IMR-90 (cell line): Measurements from ENCODE around the gene RPP40. TPM values are rescaled to one million over a fixed set of nuclear protein-coding genes. Genes with fewer than 3 reads are reported as not detected.

ENCODE experiments used
- ATAC-seq: fragments of 200-7000 bp; cut with Tn5 transposase; 2 replicates; pipeline ENCODE4 v1.9.1; 2020; ENCODE audit warnings: low read depth, mild to moderate bottlenecking, moderate library complexity
- BruUV-seq: library from RNA; stranded (reverse); fragments of 400-500 nt; replicated peaks from 2 replicates; lab custom pipeline; 2021; lab: Mats Ljungman, UMichigan
- CTCF ChIA-PET: fragments of 300-600 bp; formaldehyde crosslinking; extraction: SDS; loops from one replicate; lab custom pipeline; 2021; ENCODE audit warnings: antibody characterized with exemption; lab: Yijun Ruan, JAX
- POLR2A ChIA-PET: fragments of 300-600 bp; sonication (Branson Sonifier 250); formaldehyde crosslinking; loops from one replicate; lab custom pipeline; 2022; ENCODE audit warnings: antibody characterized with exemption; ENCODE audit not compliant: unreplicated experiment; lab: Charles Lee
- DNase-seq: peaks from one replicate; pipeline ENCODE4 v3.0.0; 2013
- H2AFZ ChIP-seq: replicated peaks from 2 replicates; pipeline ENCODE3; 2013; ENCODE audit warnings: low read length, mild to moderate bottlenecking; ENCODE audit not compliant: poor library complexity
- H2AK5ac ChIP-seq: 2 replicates; pipeline ENCODE4 v1.6.1; 2013; ENCODE audit warnings: low read depth, low read length, inconsistent platforms
- H2AK9ac ChIP-seq: replicated peaks from 2 replicates; pipeline ENCODE3; 2013; ENCODE audit warnings: mild to moderate bottlenecking, low read depth, low read length, moderate library complexity; ENCODE audit not compliant: poor library complexity
- H2BK120ac ChIP-seq: 2 replicates; pipeline ENCODE4 v1.6.1; 2013; ENCODE audit warnings: low read depth, low read length, inconsistent platforms
- H2BK15ac ChIP-seq: 3 replicates; pipeline ENCODE4 v1.6.1; 2013; ENCODE audit warnings: low read depth, low read length, inconsistent platforms
- H2BK20ac ChIP-seq: 2 replicates; pipeline ENCODE4 v1.6.1; 2013; ENCODE audit warnings: low read depth, mild to moderate bottlenecking, inconsistent platforms, low read length, moderate library complexity
- H2BK5ac ChIP-seq: 2 replicates; pipeline ENCODE4 v1.6.1; 2013; ENCODE audit warnings: mild to moderate bottlenecking, low read depth, low read length, inconsistent platforms; ENCODE audit not compliant: poor library complexity, severe bottlenecking
- H3K14ac ChIP-seq: replicated peaks from 2 replicates; pipeline ENCODE4 v1.6.1; 2013; ENCODE audit warnings: low read depth, low read length, inconsistent platforms
- H3K18ac ChIP-seq: 2 replicates; pipeline ENCODE4 v1.6.1; 2013; ENCODE audit warnings: low read depth, low read length, control low read depth
- H3K23ac ChIP-seq: 2 replicates; pipeline ENCODE4 v1.6.1; 2013; ENCODE audit warnings: low read depth, low read length, inconsistent platforms
- H3K27ac ChIP-seq: 2 replicates; pipeline ENCODE4 v1.5.1; 2013; ENCODE audit warnings: mild to moderate bottlenecking, control low read depth, low read length; ENCODE audit not compliant: insufficient read depth
- H3K27me3 ChIP-seq: 2 replicates; pipeline ENCODE4 v1.6.1; 2013; ENCODE audit warnings: low read length; ENCODE audit not compliant: control insufficient read depth, insufficient read depth
- H3K36me3 ChIP-seq: 2 replicates; pipeline ENCODE4 v1.6.1; 2013; ENCODE audit warnings: low read length, mixed read lengths; ENCODE audit not compliant: control insufficient read depth, insufficient read depth
- H3K4ac ChIP-seq: 2 replicates; pipeline ENCODE4 v1.6.1; 2013; ENCODE audit warnings: low read depth, low read length, inconsistent platforms
- H3K4me1 ChIP-seq: 2 replicates; pipeline ENCODE4 v1.6.1; 2013; ENCODE audit warnings: low read length, mixed read lengths; ENCODE audit not compliant: control insufficient read depth, insufficient read depth
- H3K4me2 ChIP-seq: 2 replicates; pipeline ENCODE4 v1.6.1; 2013; ENCODE audit warnings: low read depth, mild to moderate bottlenecking, control low read depth, low read length, moderate library complexity
- H3K4me3 ChIP-seq: 2 replicates; pipeline ENCODE4 v1.5.1; 2013; ENCODE audit warnings: low read depth, mild to moderate bottlenecking, control low read depth, low read length, moderate library complexity; ENCODE audit not compliant: insufficient read depth
- H3K56ac ChIP-seq: 2 replicates; pipeline ENCODE4 v1.6.1; 2013; ENCODE audit warnings: low read length, inconsistent platforms; ENCODE audit not compliant: insufficient read depth; ENCODE audit errors: extremely low read depth
- H3K79me1 ChIP-seq, 2 experiments: 2 replicates each; pipeline ENCODE4 v1.6.1; 2013; ENCODE audit warnings: low read length in 2 of 2, inconsistent platforms in 1 of 2, low read depth in 1 of 2
- H3K9ac ChIP-seq: 2 replicates; pipeline ENCODE4 v1.6.1; 2013; ENCODE audit warnings: low read depth, low read length, control low read depth
- H3K9me1 ChIP-seq: 2 replicates; pipeline ENCODE4 v1.6.1; 2013; ENCODE audit warnings: low read length, inconsistent platforms; ENCODE audit not compliant: insufficient read depth
- H3K9me3 ChIP-seq: 2 replicates; pipeline ENCODE4 v1.6.1; 2013; ENCODE audit warnings: low read length; ENCODE audit not compliant: control insufficient read depth, insufficient read depth
- H4K20me1 ChIP-seq: 2 replicates; pipeline ENCODE4 v1.6.1; 2013; ENCODE audit warnings: low read length, inconsistent platforms; ENCODE audit not compliant: insufficient read depth
- H4K5ac ChIP-seq: 2 replicates; pipeline ENCODE4 v1.6.1; 2013; ENCODE audit warnings: mild to moderate bottlenecking, low read depth, low read length, control low read depth
- H4K8ac ChIP-seq, 2 experiments: 2 replicates each; pipeline ENCODE4 v1.6.1; 2013; ENCODE audit warnings: low read depth in 2 of 2, low read length in 2 of 2, control low read depth in 1 of 2, inconsistent platforms in 1 of 2
- H4K91ac ChIP-seq: 2 replicates; pipeline ENCODE4 v1.6.1; 2013; ENCODE audit warnings: low read depth, low read length, inconsistent platforms; ENCODE audit not compliant: insufficient read depth
- BHLHE40 ChIP-seq: fragments of 150-350 bp; IDR thresholded peaks from 2 replicates; pipeline ENCODE4 v1.6.1; 2016; ENCODE audit warnings: mild to moderate bottlenecking, low read depth, low read length
- CHD1 ChIP-seq: IDR thresholded peaks from 2 replicates; pipeline ENCODE4 v1.6.1; 2012; ENCODE audit warnings: low read depth, low read length, improper control_type of control experiment
- ELK1 ChIP-seq: fragments of 150-350 bp; IDR thresholded peaks from 2 replicates; pipeline ENCODE4 v1.6.1; 2016; ENCODE audit warnings: low read depth, mild to moderate bottlenecking, low read length, moderate library complexity, borderline replicate concordance
- FOS ChIP-seq: fragments of 150-350 bp; IDR thresholded peaks from 2 replicates; pipeline ENCODE4 v1.6.1; 2016; ENCODE audit warnings: low read depth, low read length
- NFE2L2 ChIP-seq: fragments of 150-350 bp; IDR thresholded peaks from 2 replicates; pipeline ENCODE4 v1.6.1; 2016; ENCODE audit warnings: low read depth, mild to moderate bottlenecking, low read length
- POLR2A ChIP-seq: IDR thresholded peaks from 2 replicates; pipeline ENCODE4 v1.6.1; 2012; ENCODE audit warnings: mild to moderate bottlenecking, low read depth, low read length
- RFX5 ChIP-seq: IDR thresholded peaks from 2 replicates; pipeline ENCODE4 v1.8.0; 2012; ENCODE audit warnings: low read depth, mild to moderate bottlenecking, low read length, moderate library complexity
- SMC3 ChIP-seq: fragments of 150-350 bp; IDR thresholded peaks from 2 replicates; pipeline ENCODE4 v1.6.1; 2016; ENCODE audit warnings: low read depth, mild to moderate bottlenecking, antibody characterized with exemption, low read length, moderate library complexity
- USF2 ChIP-seq: fragments of 150-350 bp; IDR thresholded peaks from 2 replicates; pipeline ENCODE4 v1.6.1; 2017; ENCODE audit warnings: mild to moderate bottlenecking, antibody characterized with exemption, low read length, low read depth
- WGBS, 2 experiments: methylation state at CpG; one replicate each; pipeline versions ENCODE4 v1.1.5 to v1.1.7; 2013; ENCODE audit warnings: missing lambda C conversion rate in 2 of 2; ENCODE audit not compliant: insufficient read length in 1 of 2; ENCODE audit errors: extremely low coverage in 2 of 2; 5-methylcytosine and 5-hydroxymethylcytosine counted together
- dilution Hi-C: fragments of 300-500 bp; cut with HindIII; formaldehyde crosslinking; loops from one replicate; pipeline ENCODE4 v1.14.3; 2018; ENCODE audit warnings: low sequenced_read_pairs; ENCODE audit not compliant: unreplicated experiment
- in situ Hi-C: fragments of 300-500 bp; cut with MboI; formaldehyde crosslinking; loops from 3 replicates; pipeline ENCODE4 v1.14.3; 2019; ENCODE audit warnings: low sequenced_read_pairs, inconsistent platforms, mixed read lengths
- intact Hi-C: fragments of 100-400 bp; cut with micrococcal nuclease; formaldehyde crosslinking; loops from 2 replicates; pipeline ENCODE4 v1.10.0; 2022
- polyA plus RNA-seq, 3 experiments: library from polyadenylated mRNA; depleted of rRNA; stranded (reverse); fragments of >200 nt; gene quantifications; 2 replicates each; pipeline ENCODE4 v1.2.3, GENCODE V29; 2012; ENCODE audit warnings: low replicate concordance in 1 of 3
- total RNA-seq: library from RNA; depleted of rRNA; stranded (reverse); fragments of >200 nt; gene quantifications from 2 replicates; pipeline ENCODE4 v1.2.3, GENCODE V29; 2012
- TF ChIP-seq, protein P1 (sequence below): conservative IDR thresholded peaks from 2 replicates; pipeline ENCODE4 v1.5.1; 2012; ENCODE audit warnings: mild to moderate bottlenecking, low read depth, low read length, improper control_type of control experiment

The RPP40 gene
- total and polyA plus RNA-seq, 2 of the 4 experiments (the other 2 are of a cell fraction) = 8.1 to 22.2 TPM

- Histone ChIP-seq H4K20me1 (no peaks in the 10 kb centered on the region), H3K14ac (no peak overlapping the region), H4K8ac (no peak overlapping the region), H2AK9ac (no peak overlapping the region), H3K79me1 (no peaks in the 10 kb centered on the region), H2BK15ac (no peak overlapping the region), H3K4me2 (no peak overlapping the region), H4K5ac (no peak overlapping the region), H3K56ac (no peak overlapping the region), H2BK5ac (no peak overlapping the region), H2BK20ac (no peak overlapping the region), H2AFZ (peak overlapping the region; percentile 52), H3K27ac (no peak overlapping the region), H3K23ac (no peak overlapping the region), H2BK120ac (no peak overlapping the region), H3K9me1 (peaks cover 10% of the 10 kb centered on the region; the same call in 1 of the 2 replicates), H2AK5ac (no peak overlapping the region), H3K4me3 (no peak overlapping the region), H3K18ac (no peak overlapping the region), H3K9me3 (no peaks in the 10 kb centered on the region), H4K91ac (peak overlapping the region; percentile 21; the same call in 1 of the 2 replicates), H3K27me3 (no peaks in the 10 kb centered on the region), H3K4ac (no peak overlapping the region), H3K36me3 (no peaks in the 10 kb centered on the region), H3K9ac (no peak overlapping the region), H3K4me1 (peaks cover 14% of the 10 kb centered on the region; the same call in 1 of the 2 replicates)
- ATAC-seq (no peak), DNase-seq (no peak)
- WGBS, 2 experiments = 86% methylated on average over 1 of the region's 7 CpGs; no CpG with 5 or more reads in 1 of the 2 experiments
- dilution Hi-C loops (no loop called here), in situ Hi-C loops (no loop called here), intact Hi-C loops (no loop called here)
- ChIA-PET POLR2A (no interaction called here), CTCF (no interaction called here)
- no peak for TF ChIP-seq SMC3
- no peak for TF ChIP-seq FOS
- TF ChIP-seq NFE2L2 = no peak
- TF ChIP-seq RFX5 = no peak
- TF ChIP-seq POLR2A = no peak
- TF ChIP-seq CHD1 = no peak
- no peak for TF ChIP-seq BHLHE40
- no peak for TF ChIP-seq USF2
- TF ChIP-seq, protein P1, sequence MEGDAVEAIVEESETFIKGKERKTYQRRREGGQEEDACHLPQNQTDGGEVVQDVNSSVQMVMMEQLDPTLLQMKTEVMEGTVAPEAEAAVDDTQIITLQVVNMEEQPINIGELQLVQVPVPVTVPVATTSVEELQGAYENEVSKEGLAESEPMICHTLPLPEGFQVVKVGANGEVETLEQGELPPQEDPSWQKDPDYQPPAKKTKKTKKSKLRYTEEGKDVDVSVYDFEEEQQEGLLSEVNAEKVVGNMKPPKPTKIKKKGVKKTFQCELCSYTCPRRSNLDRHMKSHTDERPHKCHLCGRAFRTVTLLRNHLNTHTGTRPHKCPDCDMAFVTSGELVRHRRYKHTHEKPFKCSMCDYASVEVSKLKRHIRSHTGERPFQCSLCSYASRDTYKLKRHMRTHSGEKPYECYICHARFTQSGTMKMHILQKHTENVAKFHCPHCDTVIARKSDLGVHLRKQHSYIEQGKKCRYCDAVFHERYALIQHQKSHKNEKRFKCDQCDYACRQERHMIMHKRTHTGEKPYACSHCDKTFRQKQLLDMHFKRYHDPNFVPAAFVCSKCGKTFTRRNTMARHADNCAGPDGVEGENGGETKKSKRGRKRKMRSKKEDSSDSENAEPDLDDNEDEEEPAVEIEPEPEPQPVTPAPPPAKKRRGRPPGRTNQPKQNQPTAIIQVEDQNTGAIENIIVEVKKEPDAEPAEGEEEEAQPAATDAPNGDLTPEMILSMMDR = no peak
- TF ChIP-seq ELK1 = no peak
- BruUV-seq = no TSS peak
Measured at GRCh38 chr6:4971851-4972250, 32.0 kb downstream of the RPP40 start.
